ENCODE results near the gene SLC39A5. TPM values are rescaled to one million over a fixed set of nuclear protein-coding genes. Genes with fewer than 3 reads are reported as not detected.

The SLC39A5 gene
- total and polyA plus RNA-seq, 2 of the 13 experiments (the other 11 are each of a cell fraction or from before 2014, with no cell fraction given) = 59.7 to 101 TPM

DNA sequence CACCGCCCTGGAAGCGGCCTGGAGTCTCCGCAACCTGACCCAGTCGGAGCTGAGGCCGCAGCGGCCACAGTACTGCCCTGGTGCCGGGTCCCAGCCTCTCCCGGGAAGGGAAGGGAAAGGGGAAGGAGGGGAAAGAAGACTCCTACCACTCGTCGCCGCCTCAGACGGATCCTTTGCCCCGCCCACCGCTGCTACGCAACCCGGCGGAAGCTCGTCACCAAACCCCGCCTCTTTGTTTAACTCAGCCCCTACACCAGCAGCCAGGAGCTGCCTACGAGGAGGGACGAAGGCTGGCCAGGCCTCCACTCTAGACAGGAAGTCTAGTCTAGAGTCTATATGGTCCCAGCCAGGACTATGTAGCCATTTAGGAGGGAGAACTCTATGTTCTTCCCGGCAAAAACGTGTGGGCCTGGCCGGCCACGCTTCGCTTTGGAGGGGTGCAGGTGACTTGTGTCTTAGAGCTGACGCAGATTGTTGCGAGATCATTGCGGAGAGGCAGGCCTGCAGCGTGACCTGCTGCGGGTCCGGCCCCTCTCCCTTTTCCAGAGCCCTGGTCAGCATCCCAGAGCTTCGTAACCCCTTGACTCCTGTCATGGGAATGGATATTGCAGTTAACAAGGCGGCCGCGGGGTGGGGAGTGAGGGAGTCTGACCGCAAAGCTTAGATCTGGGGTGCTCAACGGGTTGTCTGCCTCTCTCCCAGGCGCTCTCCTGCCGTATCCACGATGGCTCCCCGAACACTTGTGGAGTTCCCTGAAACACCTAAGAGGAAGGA is 7.9 kb upstream of the SLC39A5 start, which contains the start of gene RNF41 (continued):
- TF ChIP-seq, protein P1, sequence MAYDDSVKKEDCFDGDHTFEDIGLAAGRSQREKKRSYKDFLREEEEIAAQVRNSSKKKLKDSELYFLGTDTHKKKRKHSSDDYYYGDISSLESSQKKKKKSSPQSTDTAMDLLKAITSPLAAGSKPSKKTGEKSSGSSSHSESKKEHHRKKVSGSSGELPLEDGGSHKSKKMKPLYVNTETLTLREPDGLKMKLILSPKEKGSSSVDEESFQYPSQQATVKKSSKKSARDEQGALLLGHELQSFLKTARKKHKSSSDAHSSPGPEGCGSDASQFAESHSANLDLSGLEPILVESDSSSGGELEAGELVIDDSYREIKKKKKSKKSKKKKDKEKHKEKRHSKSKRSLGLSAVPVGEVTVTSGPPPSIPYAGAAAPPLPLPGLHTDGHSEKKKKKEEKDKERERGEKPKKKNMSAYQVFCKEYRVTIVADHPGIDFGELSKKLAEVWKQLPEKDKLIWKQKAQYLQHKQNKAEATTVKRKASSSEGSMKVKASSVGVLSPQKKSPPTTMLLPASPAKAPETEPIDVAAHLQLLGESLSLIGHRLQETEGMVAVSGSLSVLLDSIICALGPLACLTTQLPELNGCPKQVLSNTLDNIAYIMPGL (CRISPR knock-in tag; IDR thresholded peaks at IDR 0.05; ENCODE audit: borderline replicate concordance in 1 of 2, low read depth in 1 of 2) = peak; percentile 78 to 84
- TF ChIP-seq, protein P2, sequence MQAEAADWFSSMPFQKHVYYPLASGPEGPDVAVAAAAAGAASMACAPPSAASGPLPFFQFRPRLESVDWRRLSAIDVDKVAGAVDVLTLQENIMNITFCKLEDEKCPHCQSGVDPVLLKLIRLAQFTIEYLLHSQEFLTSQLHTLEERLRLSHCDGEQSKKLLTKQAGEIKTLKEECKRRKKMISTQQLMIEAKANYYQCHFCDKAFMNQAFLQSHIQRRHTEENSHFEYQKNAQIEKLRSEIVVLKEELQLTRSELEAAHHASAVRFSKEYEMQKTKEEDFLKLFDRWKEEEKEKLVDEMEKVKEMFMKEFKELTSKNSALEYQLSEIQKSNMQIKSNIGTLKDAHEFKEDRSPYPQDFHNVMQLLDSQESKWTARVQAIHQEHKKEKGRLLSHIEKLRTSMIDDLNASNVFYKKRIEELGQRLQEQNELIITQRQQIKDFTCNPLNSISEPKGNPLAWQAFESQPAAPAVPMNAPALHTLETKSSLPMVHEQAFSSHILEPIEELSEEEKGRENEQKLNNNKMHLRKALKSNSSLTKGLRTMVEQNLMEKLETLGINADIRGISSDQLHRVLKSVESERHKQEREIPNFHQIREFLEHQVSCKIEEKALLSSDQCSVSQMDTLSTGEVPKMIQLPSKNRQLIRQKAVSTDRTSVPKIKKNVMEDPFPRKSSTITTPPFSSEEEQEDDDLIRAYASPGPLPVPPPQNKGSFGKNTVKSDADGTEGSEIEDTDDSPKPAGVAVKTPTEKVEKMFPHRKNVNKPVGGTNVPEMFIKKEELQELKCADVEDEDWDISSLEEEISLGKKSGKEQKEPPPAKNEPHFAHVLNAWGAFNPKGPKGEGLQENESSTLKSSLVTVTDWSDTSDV (CRISPR knock-in tag; IDR thresholded peaks at IDR 0.05) = no peak
- TF ChIP-seq ZMYM2 (CRISPR knock-in tag; IDR thresholded peaks at IDR 0.05) (no peak), JUND (CRISPR knock-in tag; IDR thresholded peaks at IDR 0.05) (0 out of 2 replicates have a peak, but pooled peaks have one; percentile 20), RORA (CRISPR knock-in tag; IDR thresholded peaks at IDR 0.05) (no peak), ZNF263 (CRISPR knock-in tag; IDR thresholded peaks at IDR 0.05) (peak; percentile 73), STAT5B (CRISPR knock-in tag; IDR thresholded peaks at IDR 0.05) (no peak), IKZF4 (CRISPR knock-in tag; IDR thresholded peaks at IDR 0.05; ENCODE audit: borderline replicate concordance, low read depth, not compliant biosample characterization) (peak; percentile 69), CC2D1A (CRISPR knock-in tag; IDR thresholded peaks at IDR 0.05) (no peak), SIX1 (CRISPR knock-in tag; IDR thresholded peaks at IDR 0.05; ENCODE audit: borderline replicate concordance) (0 out of 2 replicates have a peak, but pooled peaks have one; percentile 43), ATAD3A (CRISPR knock-in tag; IDR thresholded peaks at IDR 0.05) (no peak), ZMAT3 (CRISPR knock-in tag; conservative IDR thresholded peaks at IDR 0.05) (peak; percentile 84; the same call in 1 of the 2 replicates), RBM22 (optimal IDR thresholded peaks at IDR 0.05; ENCODE audit: low read length) (no peak), TEAD3 (CRISPR knock-in tag; optimal IDR thresholded peaks at IDR 0.05; ENCODE audit: borderline replicate concordance) (peak; percentile 63)
- TF ChIP-seq, protein P3, sequence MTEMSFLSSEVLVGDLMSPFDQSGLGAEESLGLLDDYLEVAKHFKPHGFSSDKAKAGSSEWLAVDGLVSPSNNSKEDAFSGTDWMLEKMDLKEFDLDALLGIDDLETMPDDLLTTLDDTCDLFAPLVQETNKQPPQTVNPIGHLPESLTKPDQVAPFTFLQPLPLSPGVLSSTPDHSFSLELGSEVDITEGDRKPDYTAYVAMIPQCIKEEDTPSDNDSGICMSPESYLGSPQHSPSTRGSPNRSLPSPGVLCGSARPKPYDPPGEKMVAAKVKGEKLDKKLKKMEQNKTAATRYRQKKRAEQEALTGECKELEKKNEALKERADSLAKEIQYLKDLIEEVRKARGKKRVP (CRISPR knock-in tag; IDR thresholded peaks at IDR 0.05) = no peak; a peak in 1 of 4 replicates
- TF ChIP-seq, protein P4, sequence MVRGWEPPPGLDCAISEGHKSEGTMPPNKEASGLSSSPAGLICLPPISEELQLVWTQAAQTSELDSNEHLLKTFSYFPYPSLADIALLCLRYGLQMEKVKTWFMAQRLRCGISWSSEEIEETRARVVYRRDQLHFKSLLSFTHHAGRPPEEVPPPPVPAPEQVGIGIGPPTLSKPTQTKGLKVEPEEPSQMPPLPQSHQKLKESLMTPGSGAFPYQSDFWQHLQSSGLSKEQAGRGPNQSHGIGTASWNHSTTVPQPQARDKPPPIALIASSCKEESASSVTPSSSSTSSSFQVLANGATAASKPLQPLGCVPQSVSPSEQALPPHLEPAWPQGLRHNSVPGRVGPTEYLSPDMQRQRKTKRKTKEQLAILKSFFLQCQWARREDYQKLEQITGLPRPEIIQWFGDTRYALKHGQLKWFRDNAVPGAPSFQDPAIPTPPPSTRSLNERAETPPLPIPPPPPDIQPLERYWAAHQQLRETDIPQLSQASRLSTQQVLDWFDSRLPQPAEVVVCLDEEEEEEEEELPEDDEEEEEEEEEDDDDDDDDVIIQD (CRISPR knock-in tag; IDR thresholded peaks at IDR 0.05; ENCODE audit: low read depth) = no peak; the same call in 1 of the 2 replicates
- TF ChIP-seq, protein P5, sequence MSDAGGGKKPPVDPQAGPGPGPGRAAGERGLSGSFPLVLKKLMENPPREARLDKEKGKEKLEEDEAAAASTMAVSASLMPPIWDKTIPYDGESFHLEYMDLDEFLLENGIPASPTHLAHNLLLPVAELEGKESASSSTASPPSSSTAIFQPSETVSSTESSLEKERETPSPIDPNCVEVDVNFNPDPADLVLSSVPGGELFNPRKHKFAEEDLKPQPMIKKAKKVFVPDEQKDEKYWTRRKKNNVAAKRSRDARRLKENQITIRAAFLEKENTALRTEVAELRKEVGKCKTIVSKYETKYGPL (CRISPR knock-in tag; IDR thresholded peaks at IDR 0.05) = 0 out of 2 replicates have a peak, but pooled peaks have one; percentile 56
- TF ChIP-seq, protein P6, sequence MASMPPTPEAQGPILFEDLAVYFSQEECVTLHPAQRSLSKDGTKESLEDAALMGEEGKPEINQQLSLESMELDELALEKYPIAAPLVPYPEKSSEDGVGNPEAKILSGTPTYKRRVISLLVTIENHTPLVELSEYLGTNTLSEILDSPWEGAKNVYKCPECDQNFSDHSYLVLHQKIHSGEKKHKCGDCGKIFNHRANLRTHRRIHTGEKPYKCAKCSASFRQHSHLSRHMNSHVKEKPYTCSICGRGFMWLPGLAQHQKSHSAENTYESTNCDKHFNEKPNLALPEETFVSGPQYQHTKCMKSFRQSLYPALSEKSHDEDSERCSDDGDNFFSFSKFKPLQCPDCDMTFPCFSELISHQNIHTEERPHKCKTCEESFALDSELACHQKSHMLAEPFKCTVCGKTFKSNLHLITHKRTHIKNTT (CRISPR knock-in tag; IDR thresholded peaks at IDR 0.05) = no peak

Data from HepG2 (cell line).